ENCODE measurements around the gene AP1S3.
A peak's percentile ranks its signal among the peaks of the same experiment; 100 is the strongest.
"Not testable (repeated sequence)": the region's sequence is repeated elsewhere in the genome, so short reads cannot be mapped to it uniquely, and the experiment has no call there.

The AP1S3 gene

DNA sequence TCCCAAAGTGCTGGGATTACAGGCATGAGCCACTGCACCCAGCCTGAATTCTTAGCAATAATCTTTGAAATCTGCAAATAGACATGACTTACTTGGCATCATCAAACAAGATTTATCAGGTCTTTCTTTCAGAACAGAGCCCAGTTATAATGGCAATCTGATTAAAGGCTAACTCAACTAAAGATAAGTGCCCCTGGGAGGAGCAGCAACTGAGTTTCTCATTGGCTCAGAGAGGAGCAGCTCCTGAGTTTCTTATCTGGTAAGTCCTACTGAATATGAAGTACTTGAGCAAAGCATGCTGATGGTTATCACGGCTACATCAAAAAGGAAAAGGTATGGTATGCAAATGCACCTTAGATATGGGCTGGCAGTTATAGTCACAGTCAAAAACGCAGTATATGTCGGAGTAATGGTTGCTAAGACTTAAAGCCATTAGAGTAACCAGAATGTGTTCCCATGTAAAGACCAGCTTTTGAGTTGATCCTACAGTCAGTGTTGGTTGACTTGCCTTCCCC lies 15.0 kb upstream of the AP1S3 start:
- DNase-seq: no peak

DNA sequence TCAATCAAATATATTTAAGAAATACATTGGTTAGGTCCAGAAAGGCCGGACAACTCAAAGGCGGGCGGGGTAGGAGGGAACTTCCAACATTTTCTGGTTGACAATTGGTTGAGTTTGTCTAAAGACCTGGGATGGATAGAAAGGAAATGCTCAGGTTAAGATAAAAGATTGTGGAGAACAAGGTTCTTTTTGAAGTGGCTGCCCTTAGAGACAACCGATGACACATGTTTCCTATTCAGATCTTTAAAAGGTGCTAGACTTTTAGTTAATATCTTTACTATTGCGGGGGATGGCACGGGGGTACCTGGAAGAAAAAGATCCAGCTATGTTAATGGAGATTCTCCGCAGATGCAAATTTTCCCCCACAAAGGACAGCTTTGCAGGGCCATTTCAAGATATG lies 10.0 kb upstream of the AP1S3 start:
- DNase-seq: no peak

DNA sequence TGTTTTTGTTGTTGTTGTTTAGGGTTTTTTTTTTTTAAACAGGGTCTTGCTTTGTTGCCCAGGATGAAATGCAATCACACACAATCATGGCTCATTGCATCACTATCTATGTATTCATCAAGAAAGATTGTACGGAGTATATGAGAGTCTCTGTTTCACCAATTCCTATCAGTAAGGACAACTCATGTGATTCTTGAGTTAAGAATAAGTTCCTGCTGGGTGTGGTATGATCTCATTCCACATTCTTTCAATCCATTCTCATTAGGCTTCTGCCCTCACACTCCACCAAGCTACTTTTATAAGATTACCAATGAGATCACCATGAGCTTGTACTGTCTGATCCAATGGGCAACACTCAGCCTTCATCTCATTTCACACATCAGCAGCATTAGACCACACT lies 9.1 kb upstream of the AP1S3 start:
- no peak for DNase-seq

DNA sequence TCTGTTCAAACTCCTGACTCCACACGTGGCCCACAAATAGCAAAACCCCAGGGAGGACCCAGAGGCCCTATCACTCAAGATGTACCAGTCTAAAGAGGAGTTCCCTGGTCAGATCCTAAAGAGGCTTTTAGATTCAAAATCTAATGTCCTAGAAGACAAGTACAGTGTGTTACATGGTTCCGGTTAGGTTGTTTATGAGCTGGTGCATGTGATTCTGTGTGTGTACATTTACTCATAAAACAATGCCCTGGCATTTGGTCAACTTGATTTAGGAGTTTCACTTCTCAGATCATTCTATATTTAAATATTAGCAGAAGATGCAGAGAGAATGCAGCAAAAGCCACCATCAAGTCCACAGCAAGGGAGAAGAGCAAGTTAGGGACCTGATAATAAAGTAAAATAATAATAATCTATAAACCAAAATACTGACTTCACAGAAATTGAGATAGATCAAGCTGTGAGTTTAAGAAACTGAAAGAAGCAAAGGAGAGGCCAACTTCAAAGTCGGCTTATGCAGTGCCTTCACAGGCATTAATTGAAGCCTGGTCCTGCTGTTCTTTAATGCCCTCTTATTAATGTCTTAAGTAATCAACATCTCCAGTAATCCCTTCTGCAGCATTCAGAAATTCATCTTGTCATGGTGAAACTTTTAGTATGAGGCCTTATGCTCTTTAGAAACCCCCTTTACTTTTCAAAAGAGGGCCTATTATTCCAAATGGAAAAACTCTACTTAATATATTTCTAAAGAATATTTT lies 4.2 kb upstream of the AP1S3 start:
- no peak for DNase-seq

DNA sequence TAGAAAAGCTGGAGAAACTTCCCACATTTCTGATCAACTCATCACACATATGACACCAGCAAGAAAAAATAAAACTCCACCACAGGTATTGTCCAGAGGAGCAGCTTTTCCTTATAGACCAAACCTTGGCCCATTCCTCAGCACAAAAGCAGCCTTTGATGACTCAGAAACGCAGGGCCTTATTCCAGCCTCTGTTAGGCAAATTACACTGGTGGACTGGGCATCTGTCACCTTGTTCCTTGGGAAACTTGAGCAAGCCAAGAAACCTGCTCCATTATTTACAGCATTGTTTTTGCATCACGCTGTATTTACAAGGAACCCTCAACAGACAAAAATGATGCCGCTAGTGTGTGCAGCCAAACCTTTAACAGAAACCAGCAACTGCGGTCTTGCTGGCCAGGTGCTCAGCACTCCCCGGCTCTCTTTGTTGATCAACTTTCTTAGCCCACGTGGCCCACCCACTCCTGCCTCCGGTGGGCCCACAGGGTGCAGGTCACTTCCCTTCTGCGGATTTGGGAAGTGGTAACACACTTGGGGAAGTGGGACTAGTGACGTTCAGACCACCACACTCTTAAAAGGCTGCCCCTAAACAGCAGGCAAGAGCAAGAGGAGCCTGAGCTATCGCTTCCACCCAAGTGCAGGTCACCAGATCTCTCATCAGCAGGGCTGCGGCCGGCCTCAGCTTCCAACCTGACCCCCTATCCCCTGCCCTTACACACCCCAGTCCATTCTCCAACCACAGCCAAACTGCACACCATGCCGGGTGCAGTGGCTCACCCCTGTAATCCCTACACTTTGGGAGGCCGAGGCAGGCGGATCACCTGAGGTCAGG lies 1.5 kb downstream of the AP1S3 start:
- peak; percentile 27 for DNase-seq

DNA sequence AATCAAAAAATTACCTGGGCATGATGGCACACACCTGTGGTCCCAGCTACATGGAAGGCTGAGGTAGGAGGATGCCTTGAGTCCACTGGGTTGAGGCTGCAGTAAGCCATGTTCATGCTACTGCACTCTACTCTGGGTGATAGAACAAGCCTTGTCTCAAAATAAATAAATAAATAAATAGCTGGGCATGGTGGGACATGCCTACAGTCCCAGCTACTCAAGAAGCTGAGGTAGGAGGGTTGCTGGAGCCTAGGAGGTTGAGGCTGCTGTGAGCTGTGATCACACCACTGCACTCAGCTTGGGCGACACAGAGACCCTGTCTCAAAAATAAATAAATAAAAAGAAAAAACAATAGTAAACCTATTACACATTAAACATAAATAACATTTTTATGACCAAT lies 3.0 kb downstream of the AP1S3 start:
- DNase-seq: no peak

DNA sequence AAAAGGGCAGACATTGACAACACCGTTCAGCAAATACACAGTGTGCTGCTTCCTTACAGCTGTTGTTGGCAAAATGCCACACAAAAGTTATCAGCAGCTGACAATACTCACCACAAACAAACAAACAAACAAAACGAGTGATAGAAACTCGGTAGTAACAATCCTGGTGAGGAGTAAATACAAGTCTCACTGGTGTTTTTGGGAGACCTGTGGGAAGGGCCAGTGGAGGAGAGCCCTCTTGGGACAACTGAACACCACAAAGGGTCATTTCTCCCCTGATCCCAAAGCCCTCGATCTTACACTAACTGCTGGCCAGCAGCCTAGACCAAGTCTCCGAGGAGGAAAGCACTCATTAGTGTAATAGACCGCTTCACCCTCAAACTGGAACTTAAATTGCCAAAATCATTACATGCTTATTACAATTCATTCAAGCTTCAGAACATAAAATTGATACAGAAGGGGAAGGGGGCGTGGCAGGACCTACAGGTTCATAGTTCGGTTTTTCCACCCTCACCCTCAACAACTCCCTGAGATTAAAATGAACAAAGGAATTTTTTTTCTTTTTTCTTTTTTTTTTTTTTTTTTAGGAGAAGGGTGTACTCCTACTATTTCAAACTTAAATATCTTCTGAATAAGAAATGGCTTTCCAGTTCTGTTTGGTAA lies 5.0 kb downstream of the AP1S3 start:
- no peak for DNase-seq

DNA sequence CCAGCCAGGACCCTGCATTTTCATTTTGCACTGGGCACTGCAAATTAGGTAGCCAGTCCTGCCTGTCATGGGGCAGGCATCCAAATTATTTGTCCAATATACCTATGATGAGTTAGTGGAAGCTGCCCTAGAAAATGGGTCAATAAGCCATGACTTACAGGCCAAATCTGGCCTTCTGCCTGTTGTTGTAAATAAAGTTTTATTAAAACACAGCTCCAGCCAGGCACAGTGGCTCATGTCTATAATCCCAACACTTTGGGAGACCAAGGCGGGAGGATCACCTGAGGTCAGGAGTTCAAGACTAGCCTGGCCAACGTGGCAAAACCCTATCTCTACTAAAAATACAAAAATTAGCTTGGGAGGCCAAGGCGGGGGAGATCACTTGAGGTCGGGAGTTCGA lies 8.3 kb downstream of the AP1S3 start:
- no peak for DNase-seq

DNA sequence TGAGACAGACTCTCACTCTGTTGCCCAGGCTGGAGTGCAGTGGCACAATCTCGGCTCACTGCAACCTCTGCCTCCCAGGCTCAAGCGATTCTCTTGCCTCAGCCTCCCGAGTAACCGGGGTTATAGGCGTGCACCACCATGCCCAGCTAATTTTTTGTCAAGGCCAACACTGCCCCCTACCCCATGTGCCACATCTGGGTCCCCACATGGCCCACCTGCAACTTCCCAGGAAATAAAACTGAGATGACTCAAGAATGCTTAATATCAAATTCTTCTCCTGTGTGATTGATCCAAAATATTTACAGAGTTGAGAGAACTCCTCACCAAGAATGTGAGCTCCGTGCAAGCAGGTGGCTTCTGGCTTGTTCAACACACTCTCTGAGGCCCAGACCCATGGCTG lies 9.1 kb downstream of the AP1S3 start:
- no peak for DNase-seq

DNA sequence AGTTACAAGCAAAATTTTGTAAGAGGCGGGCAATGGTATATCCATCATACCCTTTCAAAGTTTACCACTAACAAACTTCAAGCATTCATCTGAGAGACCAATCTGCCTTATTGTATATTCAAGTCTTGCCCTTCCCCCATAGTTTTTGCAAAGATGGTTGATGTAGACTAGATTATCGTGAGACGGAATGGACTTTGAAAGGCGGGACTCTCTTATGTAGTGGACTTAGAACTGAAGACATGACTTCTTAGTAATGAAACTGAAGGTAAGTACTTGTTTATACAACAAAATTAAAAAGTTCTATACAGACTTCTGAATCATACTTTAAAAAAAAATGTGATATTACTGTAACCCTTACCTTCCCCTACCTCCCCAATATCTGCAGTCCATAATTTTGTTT lies 10.4 kb downstream of the AP1S3 start:
- no peak for DNase-seq

DNA sequence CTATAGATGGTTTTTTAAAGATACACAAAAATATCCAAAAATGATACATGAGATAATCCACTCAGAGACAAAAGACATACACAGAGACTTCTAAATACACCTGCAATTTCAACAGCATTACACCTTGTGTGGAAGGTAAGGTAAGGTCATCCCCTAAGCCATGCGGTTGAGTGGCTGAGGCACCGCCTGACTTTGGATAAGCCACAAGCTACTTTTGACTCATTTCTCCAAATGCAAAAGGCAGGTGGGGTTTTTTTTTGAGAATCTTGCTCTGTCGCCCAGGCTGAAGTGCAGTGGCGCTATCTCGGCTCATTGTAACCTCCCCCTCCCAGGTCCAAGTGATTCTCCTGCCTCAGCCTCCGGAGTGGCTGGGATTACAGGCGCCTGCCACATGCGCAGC lies 13.1 kb downstream of the AP1S3 start:
- no peak for DNase-seq

DNA sequence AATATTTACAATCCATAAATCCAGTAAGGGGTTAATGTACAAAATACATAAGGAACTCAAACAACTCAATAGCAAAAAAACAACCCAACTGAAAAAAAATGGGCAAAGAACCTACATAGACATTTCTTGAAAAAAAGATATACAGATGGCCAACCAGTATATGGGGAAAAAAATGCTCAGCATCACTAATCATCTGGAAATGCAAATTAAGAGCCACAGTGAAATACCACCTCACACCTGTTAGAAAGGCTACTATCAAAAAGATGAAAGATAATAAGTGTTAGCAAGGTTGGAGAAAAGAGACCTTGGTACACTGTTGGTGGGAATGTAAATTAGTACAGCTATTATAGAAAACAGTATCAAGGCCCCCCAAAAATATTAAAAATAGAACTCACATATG lies 14.6 kb downstream of the AP1S3 start:
- DNase-seq: no peak

DNA sequence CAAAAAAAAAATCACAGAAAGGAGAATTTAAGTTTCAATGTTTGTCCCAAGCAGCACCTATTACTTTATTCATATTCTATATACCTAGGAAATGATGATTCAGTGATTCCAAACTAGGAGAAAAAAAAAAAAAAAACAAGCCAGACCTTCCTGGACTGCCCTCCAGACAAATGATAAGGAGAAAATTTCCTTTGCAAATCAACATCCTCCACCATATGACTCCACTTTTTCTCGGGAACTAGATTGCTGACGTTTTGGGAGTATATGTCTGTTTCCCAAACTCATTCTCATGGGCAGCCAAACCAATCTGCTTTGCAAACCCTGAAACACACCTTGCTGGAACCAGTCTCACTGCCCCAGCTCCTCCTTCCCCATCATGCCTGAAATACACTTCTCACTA lies 16.8 kb downstream of the AP1S3 start:
- no peak for DNase-seq

DNA sequence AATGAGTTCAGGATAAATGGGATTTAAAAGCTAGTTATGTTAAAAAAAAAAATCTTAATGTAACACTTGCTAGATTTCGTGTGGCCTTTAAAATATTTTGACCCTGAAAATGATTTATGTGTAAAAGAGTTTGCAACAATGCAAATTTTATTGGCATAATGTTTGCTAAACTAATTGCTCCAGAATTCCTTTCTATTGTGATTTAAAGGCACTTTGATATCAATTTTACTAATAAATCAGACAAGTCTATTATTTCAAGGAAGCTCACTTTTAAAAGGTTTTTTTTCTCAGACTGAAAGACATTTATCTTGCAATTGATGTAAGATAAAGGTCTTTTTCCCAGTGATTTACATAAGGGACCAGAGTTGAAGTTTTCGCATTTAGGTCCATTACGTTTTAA lies 17.5 kb downstream of the AP1S3 start:
- DNase-seq: no peak

DNA sequence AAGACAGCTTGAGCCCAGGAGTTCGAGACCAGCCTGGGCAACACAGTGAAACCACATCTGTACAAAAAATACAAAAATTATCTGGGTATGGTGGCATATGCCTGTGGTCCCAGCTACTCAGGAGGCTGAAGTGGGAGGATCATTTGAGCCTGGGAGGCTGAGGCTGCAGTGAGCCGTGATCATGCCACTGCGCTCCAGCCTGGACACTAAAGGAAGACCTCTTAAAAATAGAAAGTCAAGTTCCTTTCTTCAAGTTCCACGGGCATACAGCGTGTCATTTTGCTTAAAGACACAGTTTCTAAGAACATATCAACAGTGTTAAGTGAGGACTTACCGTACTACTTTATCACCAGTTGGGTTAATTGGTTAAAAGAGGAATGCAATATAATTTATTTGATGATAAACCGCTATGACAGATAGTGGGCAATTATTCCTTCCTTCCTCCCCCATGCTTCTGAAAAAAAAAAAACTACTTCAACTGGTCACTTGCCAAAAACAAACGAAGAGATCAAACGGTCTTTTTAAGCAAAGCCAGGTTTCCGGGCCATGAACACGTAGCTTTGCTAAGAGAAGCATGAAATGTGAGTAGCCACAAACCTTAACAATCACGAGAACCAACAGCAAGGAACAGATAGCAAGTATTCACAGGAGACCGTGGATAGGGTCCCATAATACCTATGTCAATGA lies 21.4 kb downstream of the AP1S3 start:
- DNase-seq: no peak

DNA sequence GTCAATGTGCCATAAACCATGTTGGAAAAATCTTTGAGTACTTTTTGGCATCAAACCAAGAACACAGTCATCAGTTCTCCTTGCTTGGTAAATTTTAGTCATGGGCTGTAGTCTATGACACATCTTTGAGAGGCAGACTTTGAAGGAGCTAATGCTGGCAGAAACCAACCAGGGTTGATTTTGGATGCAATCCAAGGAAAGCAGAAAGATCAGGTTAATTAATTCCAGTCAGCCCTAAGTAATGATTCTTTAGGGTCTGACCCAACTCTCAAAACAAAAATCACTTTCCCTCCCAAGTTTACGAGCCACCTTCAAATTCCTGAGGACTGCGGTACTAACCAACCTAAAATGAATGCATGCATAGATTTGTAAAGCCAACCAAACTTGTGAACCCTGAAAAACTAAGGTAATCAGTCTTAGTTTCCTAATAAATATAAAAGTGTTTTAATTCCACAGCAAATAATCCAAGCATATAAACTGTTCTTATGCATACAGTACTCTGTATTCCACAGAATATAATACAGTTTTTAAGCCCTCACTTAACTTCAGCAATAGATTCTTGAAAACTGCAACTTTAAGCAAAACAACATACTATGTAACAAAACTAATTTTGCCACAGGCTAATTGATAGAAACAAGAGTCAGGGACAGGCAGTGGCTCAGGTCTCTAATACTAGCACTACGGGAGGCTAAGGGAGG lies 22.0 kb downstream of the AP1S3 start:
- DNase-seq: no peak

DNA sequence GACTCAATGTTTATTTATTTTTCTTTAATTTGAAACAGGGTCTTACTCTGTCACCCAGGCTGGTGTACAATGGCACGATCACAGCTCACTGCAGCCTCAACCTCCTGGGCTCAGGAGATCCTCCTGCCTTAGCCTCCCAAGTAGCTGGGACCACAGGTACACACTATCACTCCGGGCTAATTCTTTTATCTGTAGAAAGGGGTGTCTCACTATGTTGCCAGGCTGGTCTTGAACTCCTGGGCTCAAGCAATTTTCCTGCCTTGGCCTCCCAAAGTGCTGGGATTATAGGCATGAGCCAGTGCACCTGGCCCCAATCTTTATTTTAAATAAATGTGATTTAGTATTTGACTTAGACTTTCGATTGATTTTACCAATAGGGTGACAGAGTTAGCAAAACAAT lies 22.6 kb downstream of the AP1S3 start:
- DNase-seq: not testable (repeated sequence)

DNA sequence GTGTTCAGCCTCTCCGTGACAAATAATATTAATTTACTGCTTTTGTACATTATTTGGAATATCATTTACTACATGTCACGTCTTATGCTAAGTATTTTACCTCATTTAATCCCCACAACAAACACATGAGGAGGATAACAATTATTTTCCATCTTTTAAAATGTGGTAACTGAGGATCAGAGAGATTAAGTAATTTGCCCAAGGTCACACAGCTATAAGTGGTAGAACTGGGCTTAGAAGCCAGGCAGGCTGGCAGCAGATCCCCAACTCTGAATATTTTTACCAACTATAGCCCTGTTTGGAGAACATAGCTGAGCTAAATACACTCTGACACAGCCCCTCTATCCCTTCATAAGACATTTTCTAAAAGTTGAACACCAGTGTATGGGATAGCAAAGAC lies 24.1 kb downstream of the AP1S3 start:
- no peak for DNase-seq

DNA sequence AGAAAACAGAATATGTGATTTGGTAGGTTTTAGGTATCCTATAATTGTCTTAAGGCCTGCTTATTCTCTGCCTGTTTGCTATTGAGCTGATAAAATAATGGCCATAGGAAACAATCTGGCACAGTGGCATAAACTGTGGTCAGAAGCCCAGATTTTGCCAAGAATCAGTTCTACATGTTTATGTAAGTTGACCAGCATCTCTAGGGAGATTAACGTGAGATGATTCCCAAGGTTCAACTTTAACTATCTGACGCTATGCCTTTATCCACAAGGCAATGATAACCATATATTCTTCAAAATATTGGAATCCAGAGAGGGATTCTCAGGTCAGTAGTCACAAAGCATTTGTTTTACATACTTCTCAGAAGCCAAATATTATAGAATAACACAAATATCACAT lies 25.6 kb downstream of the AP1S3 start:
- no peak for DNase-seq

DNA sequence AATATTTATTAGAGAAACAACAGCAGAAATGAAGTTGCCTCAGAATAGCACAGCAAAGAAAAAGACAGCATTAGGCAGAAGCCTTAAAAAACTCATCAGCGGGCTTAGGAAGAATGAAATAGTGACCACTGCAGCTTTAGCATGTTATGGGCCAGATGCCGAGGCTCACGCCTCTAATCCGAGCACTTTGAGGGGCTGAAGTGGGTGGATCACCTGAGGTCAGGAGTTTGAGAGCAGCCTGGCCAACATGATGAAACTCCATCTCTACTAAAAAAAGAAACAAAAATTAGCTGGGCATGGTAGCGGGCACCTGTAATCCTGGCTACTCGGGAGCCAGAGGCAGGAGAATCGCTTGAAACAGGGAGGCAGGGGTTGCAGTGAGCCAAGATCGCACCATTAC lies 32.4 kb downstream of the AP1S3 start:
- no peak for DNase-seq

DNA sequence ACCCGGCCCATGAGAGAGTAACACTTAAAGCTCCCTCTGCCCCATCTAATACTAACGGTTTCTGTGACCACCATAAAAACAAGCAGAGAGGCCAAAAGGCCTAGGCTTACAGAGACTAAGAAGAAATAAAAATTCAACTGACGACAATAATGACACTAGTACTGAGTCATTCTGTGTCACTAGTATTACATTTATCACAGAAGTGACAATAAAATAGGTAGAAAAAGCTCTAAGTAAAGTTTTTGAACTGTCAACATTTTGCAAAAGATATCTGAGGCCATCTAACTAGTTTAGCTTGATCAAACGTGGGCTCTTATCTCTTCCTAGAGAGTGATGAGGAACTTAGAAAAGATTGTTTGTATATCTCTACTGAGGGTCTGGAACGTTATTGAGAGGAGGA lies 35.6 kb downstream of the AP1S3 start:
- DNase-seq: no peak

DNA sequence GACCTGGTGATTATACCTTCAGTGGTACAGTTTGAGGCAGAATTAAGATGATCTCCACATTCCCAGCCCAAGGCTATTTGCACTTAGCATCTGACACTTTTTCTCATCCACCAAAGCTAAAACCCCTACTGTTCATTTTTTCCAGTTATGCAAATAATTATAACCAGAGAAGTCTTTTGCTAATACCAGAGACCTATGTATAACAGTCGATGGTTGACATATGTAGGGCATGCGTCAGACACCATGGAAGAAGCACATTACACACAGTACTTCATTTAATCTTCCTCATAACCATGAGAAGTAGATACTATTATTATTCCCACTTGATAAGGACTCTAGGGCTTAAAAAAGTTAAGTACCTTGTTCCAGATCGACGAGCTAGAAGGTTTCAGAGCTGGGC lies 36.5 kb downstream of the AP1S3 start:
- DNase-seq: no peak
